KMS-11 (cell line): ENCODE measurements around the gene APOM.

ENCODE experiments used
- H2AFZ ChIP-seq: fragments of 200-600 bp; sonication (generic); 2 replicates; pipeline ENCODE4 v1.6.1; 2016; ENCODE audit warnings: antibody characterized with exemption, mixed run types, low read depth
- H3K27ac ChIP-seq: fragments of 200-600 bp; sonication (generic); 2 replicates; pipeline ENCODE4 v1.6.1; 2016; ENCODE audit warnings: mild to moderate bottlenecking, mixed run types
- H3K27me3 ChIP-seq: fragments of 200-600 bp; sonication (generic); 2 replicates; pipeline ENCODE4 v1.6.1; 2017; ENCODE audit warnings: mild to moderate bottlenecking, low read depth, mixed run types, moderate library complexity; ENCODE audit not compliant: insufficient read depth
- H3K36me3 ChIP-seq: fragments of 200-600 bp; sonication (generic); 2 replicates; pipeline ENCODE4 v1.6.1; 2017; ENCODE audit warnings: mild to moderate bottlenecking, mixed run types; ENCODE audit not compliant: insufficient read depth
- H3K4me1 ChIP-seq: fragments of 200-600 bp; sonication (generic); 2 replicates; pipeline ENCODE4 v1.6.1; 2016; ENCODE audit warnings: mild to moderate bottlenecking, low read depth, mixed run types; ENCODE audit not compliant: poor library complexity, severe bottlenecking
- H3K4me2 ChIP-seq: fragments of 200-600 bp; sonication (generic); 2 replicates; pipeline ENCODE4 v1.7.0; 2016; ENCODE audit warnings: mild to moderate bottlenecking, mixed run types
- H3K4me3 ChIP-seq: fragments of 200-600 bp; sonication (generic); IDR thresholded peaks from 2 replicates; pipeline ENCODE4 v1.6.1; 2017; ENCODE audit warnings: low read depth, low read length, mixed read lengths; ENCODE audit not compliant: insufficient read depth
- H3K79me2 ChIP-seq: fragments of 200-600 bp; sonication (generic); 2 replicates; pipeline ENCODE4 v1.6.1; 2016; ENCODE audit warnings: low read depth, mixed run types; ENCODE audit not compliant: insufficient read depth
- H3K9ac ChIP-seq: fragments of 200-600 bp; sonication (generic); 2 replicates; pipeline ENCODE4 v1.6.1; 2016; ENCODE audit warnings: mild to moderate bottlenecking, mixed run types
- H4K20me1 ChIP-seq: fragments of 200-600 bp; sonication (generic); 2 replicates; pipeline ENCODE4 v1.6.1; 2016; ENCODE audit warnings: mild to moderate bottlenecking, mixed run types; ENCODE audit not compliant: insufficient read depth
- TF ChIP-seq, protein P1 (sequence below): fragments of 200-600 bp; sonication (generic); conservative IDR thresholded peaks from 2 replicates; pipeline ENCODE4 v1.6.1; 2017; ENCODE audit warnings: low read depth, mild to moderate bottlenecking, antibody characterized with exemption, low read length, moderate library complexity, mixed read lengths

The APOM gene

DNA sequence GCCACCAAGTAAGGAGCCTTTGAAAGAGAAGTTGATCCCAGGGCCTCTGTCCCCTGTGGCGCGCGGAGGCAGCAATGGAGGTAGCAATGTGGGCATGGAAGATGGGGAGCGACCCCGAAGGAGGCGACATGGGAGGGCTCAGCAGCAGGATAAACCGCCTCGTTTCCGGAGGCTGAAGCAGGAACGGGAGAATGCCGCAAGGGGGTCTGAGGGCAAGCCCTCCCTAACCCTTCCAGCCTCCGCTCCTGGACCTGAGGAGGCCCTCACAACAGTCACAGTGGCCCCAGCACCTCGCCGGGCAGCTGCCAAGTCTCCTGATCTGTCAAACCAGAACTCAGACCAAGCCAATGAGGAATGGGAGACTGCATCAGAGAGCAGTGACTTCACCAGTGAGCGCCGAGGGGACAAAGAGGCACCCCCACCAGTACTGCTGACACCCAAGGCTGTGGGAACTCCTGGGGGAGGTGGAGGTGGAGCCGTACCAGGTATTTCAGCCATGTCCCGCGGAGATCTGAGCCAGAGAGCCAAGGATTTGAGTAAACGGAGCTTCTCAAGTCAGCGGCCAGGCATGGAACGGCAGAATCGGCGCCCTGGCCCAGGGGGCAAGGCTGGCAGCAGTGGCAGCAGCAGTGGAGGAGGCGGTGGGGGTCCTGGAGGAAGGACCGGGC is 23.3 kb upstream of the APOM start:
- no peak overlapping the region for H3K4me3 ChIP-seq
- no peak overlapping the region for H3K9ac ChIP-seq
- H3K79me2 ChIP-seq, result no peaks in the 10 kb centered on the region
- TF ChIP-seq, protein P1, sequence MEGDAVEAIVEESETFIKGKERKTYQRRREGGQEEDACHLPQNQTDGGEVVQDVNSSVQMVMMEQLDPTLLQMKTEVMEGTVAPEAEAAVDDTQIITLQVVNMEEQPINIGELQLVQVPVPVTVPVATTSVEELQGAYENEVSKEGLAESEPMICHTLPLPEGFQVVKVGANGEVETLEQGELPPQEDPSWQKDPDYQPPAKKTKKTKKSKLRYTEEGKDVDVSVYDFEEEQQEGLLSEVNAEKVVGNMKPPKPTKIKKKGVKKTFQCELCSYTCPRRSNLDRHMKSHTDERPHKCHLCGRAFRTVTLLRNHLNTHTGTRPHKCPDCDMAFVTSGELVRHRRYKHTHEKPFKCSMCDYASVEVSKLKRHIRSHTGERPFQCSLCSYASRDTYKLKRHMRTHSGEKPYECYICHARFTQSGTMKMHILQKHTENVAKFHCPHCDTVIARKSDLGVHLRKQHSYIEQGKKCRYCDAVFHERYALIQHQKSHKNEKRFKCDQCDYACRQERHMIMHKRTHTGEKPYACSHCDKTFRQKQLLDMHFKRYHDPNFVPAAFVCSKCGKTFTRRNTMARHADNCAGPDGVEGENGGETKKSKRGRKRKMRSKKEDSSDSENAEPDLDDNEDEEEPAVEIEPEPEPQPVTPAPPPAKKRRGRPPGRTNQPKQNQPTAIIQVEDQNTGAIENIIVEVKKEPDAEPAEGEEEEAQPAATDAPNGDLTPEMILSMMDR, result no peak
- H3K36me3 ChIP-seq, result peaks cover 8% of the 10 kb centered on the region; the same call in 1 of the 2 replicates
- no peak overlapping the region for H3K4me2 ChIP-seq
- no peaks in the 10 kb centered on the region for H3K27me3 ChIP-seq
- H2AFZ ChIP-seq, result no peak overlapping the region
- H3K4me1 ChIP-seq, result no peaks in the 10 kb centered on the region
- H4K20me1 ChIP-seq, result no peaks in the 10 kb centered on the region
- no peak overlapping the region for H3K27ac ChIP-seq

DNA sequence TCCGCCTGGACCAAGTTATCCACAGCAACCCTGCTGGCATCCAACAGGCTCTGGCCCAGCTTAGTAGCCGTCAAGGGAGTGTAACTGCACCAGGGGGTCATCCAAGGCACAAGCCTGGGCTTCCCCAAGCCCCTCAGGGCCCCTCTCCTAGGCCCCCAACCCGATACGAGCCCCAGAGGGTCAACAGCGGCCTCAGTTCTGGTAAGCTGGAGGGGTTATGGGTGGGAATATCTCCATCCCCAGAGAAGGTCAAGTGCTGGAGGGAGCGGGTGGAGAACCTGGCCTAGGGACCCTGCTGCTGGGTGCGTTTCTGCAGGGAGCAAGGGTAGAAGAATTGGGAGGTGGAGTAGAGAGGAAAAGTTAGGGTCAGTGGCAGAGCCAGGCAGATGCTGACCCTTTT is 22.2 kb upstream of the APOM start:
- Histone ChIP-seq H3K27ac (no peak overlapping the region), H3K36me3 (peaks cover 8% of the 10 kb centered on the region; the same call in 1 of the 2 replicates), H3K9ac (no peak overlapping the region), H3K4me2 (no peak overlapping the region), H3K4me3 (no peak overlapping the region), H3K79me2 (no peaks in the 10 kb centered on the region), H4K20me1 (no peaks in the 10 kb centered on the region), H3K4me1 (no peaks in the 10 kb centered on the region), H2AFZ (no peak overlapping the region), H3K27me3 (no peaks in the 10 kb centered on the region)
- TF ChIP-seq, protein P1, result no peak

DNA sequence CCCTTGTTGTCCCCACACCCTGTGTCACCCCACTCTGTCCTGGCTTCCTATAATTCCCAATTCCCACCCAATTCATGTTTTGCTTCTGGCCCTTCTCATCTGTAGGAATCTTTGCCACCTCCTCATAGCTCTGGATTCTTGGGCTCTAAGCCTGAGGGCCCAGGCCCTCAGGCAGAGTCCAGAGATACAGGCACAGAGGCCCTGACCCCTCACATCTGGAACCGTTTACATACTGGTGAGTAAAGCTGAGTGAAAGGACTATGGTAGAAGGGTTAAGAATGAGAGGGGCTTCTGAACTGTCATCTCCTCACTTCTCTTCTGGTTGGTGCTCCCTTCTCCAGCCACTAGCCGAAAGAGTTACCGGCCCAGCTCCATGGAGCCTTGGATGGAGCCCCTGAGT is 21.6 kb upstream of the APOM start:
- TF ChIP-seq, protein P1, result no peak
- H3K4me1 ChIP-seq, result no peaks in the 10 kb centered on the region
- no peak overlapping the region for H3K9ac ChIP-seq
- no peak overlapping the region for H3K4me3 ChIP-seq
- no peaks in the 10 kb centered on the region for H4K20me1 ChIP-seq
- no peak overlapping the region; the same call in 1 of the 2 replicates for H3K27ac ChIP-seq
- H3K4me2 ChIP-seq, result no peak overlapping the region
- peaks cover 8% of the 10 kb centered on the region; the same call in 1 of the 2 replicates for H3K36me3 ChIP-seq
- H3K79me2 ChIP-seq, result no peaks in the 10 kb centered on the region
- no peak overlapping the region for H2AFZ ChIP-seq
- H3K27me3 ChIP-seq, result no peaks in the 10 kb centered on the region

DNA sequence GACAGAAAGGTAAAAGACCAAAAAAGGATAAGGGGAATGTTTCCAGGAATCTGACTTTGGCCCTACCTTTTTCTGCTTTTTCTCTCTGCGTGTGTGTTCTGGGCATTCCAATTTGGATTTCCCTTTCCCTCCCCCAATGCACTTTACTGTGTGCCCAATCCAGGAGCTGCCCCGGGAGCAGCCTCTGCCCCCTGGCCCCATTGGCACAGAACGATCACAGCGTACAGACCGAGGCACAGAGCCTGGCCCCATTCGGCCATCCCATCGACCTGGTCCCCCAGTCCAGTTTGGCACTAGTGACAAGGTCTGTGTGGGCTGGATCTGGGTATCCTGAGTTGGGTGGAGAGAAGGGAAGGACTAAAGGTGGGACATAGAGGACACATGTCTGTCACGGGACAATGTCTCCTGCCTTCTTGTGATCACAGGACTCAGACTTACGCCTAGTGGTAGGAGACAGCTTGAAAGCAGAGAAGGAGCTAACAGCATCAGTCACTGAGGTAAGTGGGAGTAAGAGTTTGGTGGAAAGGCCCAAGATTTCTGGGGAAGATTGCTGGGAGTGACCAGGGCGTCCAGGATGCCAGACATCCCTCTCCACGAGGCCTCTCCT is 20.6 kb upstream of the APOM start:
- Histone ChIP-seq H3K79me2 (no peaks in the 10 kb centered on the region), H3K9ac (no peak overlapping the region), H4K20me1 (no peaks in the 10 kb centered on the region), H3K27me3 (no peaks in the 10 kb centered on the region), H3K27ac (no peak overlapping the region), H3K4me1 (no peaks in the 10 kb centered on the region), H3K36me3 (peaks cover 8% of the 10 kb centered on the region; the same call in 1 of the 2 replicates), H2AFZ (no peak overlapping the region), H3K4me3 (no peak overlapping the region), H3K4me2 (no peak overlapping the region)
- TF ChIP-seq, protein P1, result no peak
